Measurements from ENCODE around the gene DGKD. TPM values are rescaled to one million over a fixed set of nuclear protein-coding genes. Genes with fewer than 3 reads are reported as not detected.
A peak's percentile ranks its signal among the peaks of the same experiment; 100 is the strongest.

DGKD gene, protein sequence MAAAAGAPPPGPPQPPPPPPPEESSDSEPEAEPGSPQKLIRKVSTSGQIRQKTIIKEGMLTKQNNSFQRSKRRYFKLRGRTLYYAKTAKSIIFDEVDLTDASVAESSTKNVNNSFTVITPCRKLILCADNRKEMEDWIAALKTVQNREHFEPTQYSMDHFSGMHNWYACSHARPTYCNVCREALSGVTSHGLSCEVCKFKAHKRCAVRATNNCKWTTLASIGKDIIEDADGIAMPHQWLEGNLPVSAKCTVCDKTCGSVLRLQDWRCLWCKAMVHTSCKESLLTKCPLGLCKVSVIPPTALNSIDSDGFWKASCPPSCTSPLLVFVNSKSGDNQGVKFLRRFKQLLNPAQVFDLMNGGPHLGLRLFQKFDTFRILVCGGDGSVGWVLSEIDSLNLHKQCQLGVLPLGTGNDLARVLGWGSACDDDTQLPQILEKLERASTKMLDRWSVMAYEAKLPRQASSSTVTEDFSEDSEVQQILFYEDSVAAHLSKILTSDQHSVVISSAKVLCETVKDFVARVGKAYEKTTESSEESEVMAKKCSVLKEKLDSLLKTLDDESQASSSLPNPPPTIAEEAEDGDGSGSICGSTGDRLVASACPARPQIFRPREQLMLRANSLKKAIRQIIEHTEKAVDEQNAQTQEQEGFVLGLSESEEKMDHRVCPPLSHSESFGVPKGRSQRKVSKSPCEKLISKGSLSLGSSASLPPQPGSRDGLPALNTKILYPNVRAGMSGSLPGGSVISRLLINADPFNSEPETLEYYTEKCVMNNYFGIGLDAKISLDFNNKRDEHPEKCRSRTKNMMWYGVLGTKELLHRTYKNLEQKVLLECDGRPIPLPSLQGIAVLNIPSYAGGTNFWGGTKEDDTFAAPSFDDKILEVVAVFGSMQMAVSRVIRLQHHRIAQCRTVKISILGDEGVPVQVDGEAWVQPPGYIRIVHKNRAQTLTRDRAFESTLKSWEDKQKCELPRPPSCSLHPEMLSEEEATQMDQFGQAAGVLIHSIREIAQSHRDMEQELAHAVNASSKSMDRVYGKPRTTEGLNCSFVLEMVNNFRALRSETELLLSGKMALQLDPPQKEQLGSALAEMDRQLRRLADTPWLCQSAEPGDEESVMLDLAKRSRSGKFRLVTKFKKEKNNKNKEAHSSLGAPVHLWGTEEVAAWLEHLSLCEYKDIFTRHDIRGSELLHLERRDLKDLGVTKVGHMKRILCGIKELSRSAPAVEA
- 396 and 397 TPM in 2 replicates for total RNA-seq
- total RNA-seq (2013) = 91.1 TPM
- polyA plus RNA-seq = 224 and 340 TPM in 2 replicates
- 173 and 293 TPM in 2 replicates for polyA minus RNA-seq

- Mint-ChIP-seq H3K9me3 (ENCODE audit: insufficient read depth) (no peaks in the 10 kb centered on the region), H3K27ac (peak within 1 kb of the TSS; percentile 96), H3K4me1 (peaks cover 86% of the 10 kb centered on the region), H3K27me3 (no peaks in the 10 kb centered on the region), H3K4me3 (peak within 1 kb of the TSS; percentile 96)
- ChIA-PET CTCF (interaction anchor here (0.7 to 2.6 kb wide), 15 partner anchors 14 to 102 kb away, joined by 3 to 13 read pairs (median 3); partner anchors contain the start of gene ATG16L1), POLR2A (interaction anchor here (0.5 to 2.8 kb wide), 14 partner anchors 11 to 1960 kb away, joined by 3 to 30 read pairs (median 6); no protein-coding TSS in a partner anchor)
- peak; percentile 90 for DNase-seq
- Histone ChIP-seq H3K9ac (ENCODE audit: low read length) (peak within 1 kb of the TSS; percentile 85), H3K4me3 (ENCODE audit: control extremely low read depth in 1 of 5, extremely low read depth in 1 of 5, insufficient read depth in 1 of 5, low read depth in 2 of 5, low read length in 4 of 5) (peak within 1 kb of the TSS; percentile 82 to 89 (median 83)), H3K4me2 (replicated peaks; ENCODE audit: low read depth, low read length, poor library complexity, severe bottlenecking) (peak within 1 kb of the TSS; percentile 91), H2AFZ (ENCODE audit: insufficient read depth, low read depth, low read length, poor library complexity, severe bottlenecking) (peak within 1 kb of the TSS; percentile 63), H3K9me3 (ENCODE audit: control extremely low read depth in 1 of 3, control insufficient read depth in 2 of 3, insufficient read depth in 1 of 3, low read length in 2 of 3) (no peaks in the 10 kb centered on the region), H3K36me3 (replicated peaks in 1 of 2; ENCODE audit: control extremely low read depth in 1 of 2, control insufficient read depth in 1 of 2, extremely low read depth in 1 of 2, insufficient read depth in 2 of 2, low read length in 1 of 2) (peaks cover 0 to 4% of the 10 kb centered on the region in 2 experiments), H4K20me1 (ENCODE audit: control insufficient read depth, insufficient read depth, low read length, poor library complexity, severe bottlenecking) (no peaks in the 10 kb centered on the region), H3K27ac (ENCODE audit: low read length in 2 of 2) (peak within 1 kb of the TSS; percentile 89 to 97), H3K27me3 (replicated peaks in 1 of 4; ENCODE audit: control extremely low read depth in 1 of 4, control insufficient read depth in 3 of 4, insufficient read depth in 4 of 4, low read length in 3 of 4) (no peaks in the 10 kb centered on the region), H3K4me1 (ENCODE audit: control insufficient read depth in 2 of 2, insufficient read depth in 2 of 2, low read length in 2 of 2) (peaks cover 79 to 85% of the 10 kb centered on the region in 2 donors), H3K79me2 (ENCODE audit: control insufficient read depth, insufficient read depth, low read length) (peaks cover 76% of the 10 kb centered on the region)
- WGBS (ENCODE audit: insufficient coverage) = under 1% methylated on average over 47 of the region's 56 CpGs
- TF ChIP-seq, protein P1, sequence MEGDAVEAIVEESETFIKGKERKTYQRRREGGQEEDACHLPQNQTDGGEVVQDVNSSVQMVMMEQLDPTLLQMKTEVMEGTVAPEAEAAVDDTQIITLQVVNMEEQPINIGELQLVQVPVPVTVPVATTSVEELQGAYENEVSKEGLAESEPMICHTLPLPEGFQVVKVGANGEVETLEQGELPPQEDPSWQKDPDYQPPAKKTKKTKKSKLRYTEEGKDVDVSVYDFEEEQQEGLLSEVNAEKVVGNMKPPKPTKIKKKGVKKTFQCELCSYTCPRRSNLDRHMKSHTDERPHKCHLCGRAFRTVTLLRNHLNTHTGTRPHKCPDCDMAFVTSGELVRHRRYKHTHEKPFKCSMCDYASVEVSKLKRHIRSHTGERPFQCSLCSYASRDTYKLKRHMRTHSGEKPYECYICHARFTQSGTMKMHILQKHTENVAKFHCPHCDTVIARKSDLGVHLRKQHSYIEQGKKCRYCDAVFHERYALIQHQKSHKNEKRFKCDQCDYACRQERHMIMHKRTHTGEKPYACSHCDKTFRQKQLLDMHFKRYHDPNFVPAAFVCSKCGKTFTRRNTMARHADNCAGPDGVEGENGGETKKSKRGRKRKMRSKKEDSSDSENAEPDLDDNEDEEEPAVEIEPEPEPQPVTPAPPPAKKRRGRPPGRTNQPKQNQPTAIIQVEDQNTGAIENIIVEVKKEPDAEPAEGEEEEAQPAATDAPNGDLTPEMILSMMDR (IDR thresholded peaks at IDR 0.05) = peak; percentile 14
- TF ChIP-seq EZH2 (IDR thresholded peaks at IDR 0.05; ENCODE audit: borderline replicate concordance, insufficient read depth, low read depth, low read length, poor library complexity, severe bottlenecking) = no peak
- intact Hi-C loops (cut with micrococcal nuclease) = loop anchor here (1.0 to 10.0 kb wide), 3 partner anchors 23 to 249 kb away; no protein-coding TSS in a partner anchor
- peak; percentile 77 for ATAC-seq (ENCODE audit: low read depth)
These were observed at the start of gene DGKD for GRCh38 chr2:233353769-233354499. Gene DGKD (plus strand): TSS chr2:233354494. CDS start chr2:233354519, 25 bp downstream.
